PFSK-1 (cell line): ENCODE data around the gene FAM20C.

Experiments
- POLR2AphosphoS5 ChIP-seq: IDR thresholded peaks from 2 replicates; pipeline ENCODE4 v1.6.1; 2012; ENCODE audit warnings: low read depth, mild to moderate bottlenecking, control low read depth, low read length, moderate library complexity
- REST ChIP-seq, 2 experiments: IDR thresholded peaks; 2 replicates each; pipeline versions ENCODE4 v1.6.1 to v1.8.0; 2011 to 2012; ENCODE audit warnings: low read depth in 2 of 2, low read length in 2 of 2, control low read depth in 1 of 2, inconsistent platforms in 1 of 2, mild to moderate bottlenecking in 1 of 2, moderate library complexity in 1 of 2; ENCODE audit not compliant: insufficient read depth in 1 of 2
- SIN3A ChIP-seq: IDR thresholded peaks from 2 replicates; pipeline ENCODE4 v1.6.1; 2012; ENCODE audit warnings: mild to moderate bottlenecking, low read length, moderate library complexity, borderline replicate concordance; ENCODE audit not compliant: insufficient read depth
- TAF1 ChIP-seq: IDR thresholded peaks from 2 replicates; pipeline ENCODE4 v1.6.1; 2012; ENCODE audit warnings: low read length, control low read depth, borderline replicate concordance; ENCODE audit not compliant: insufficient read depth

- TF ChIP-seq SIN3A (no peak), REST (IDR thresholded peaks at IDR 0.05; ENCODE audit: insufficient read depth in 1 of 2, low read depth in 2 of 2, low read length in 2 of 2) (no peak), POLR2AphosphoS5 (no peak), TAF1 (no peak)
Observed at GRCh38 chr7:292826-293225, 100.5 kb downstream of the FAM20C start.
